Stomach (tissue), 9 donors: ENCODE results near the gene ITGB4. TPM values are rescaled to one million over a fixed set of nuclear protein-coding genes. Genes with fewer than 3 reads are reported as not detected.

Experiments
- DNase-seq, 2 donors: peaks; one replicate each; pipeline versions ENCODE4 v3.0.0 to v3.0.0-alpha.2; 2013 to 2019
- H3K27ac ChIP-seq, 5 donors: fragments of 200-600 bp in 4 of 5; sonication (generic) in 4 of 5; one replicate each; pipeline ENCODE4 v1.5.1; 2013 to 2019; ENCODE audit warnings: mild to moderate bottlenecking in 1 of 5, moderate library complexity in 1 of 5
- H3K27me3 ChIP-seq, 3 donors: fragments of 200-600 bp; sonication (generic); one replicate each; pipeline ENCODE4 v1.5.1; 2017 to 2019; ENCODE audit warnings: mixed run types in 1 of 3
- H3K36me3 ChIP-seq, 4 donors: fragments of 200-600 bp; sonication (generic); 1 replicate in 3 of 4; 2 replicates in 1 of 4; pipeline ENCODE4 v1.5.1; 2016 to 2019
- H3K4me1 ChIP-seq, 4 donors: fragments of 200-600 bp; sonication (generic); one replicate each; pipeline ENCODE4 v1.5.1; 2016 to 2019
- H3K4me3 ChIP-seq, 4 donors: fragments of 200-600 bp; sonication (generic) in 3 of 4; one replicate each; pipeline ENCODE4 v1.5.1; 2016 to 2019; ENCODE audit warnings: mild to moderate bottlenecking in 1 of 4
- H3K9me3 ChIP-seq, 4 donors: fragments of 200-600 bp; sonication (generic); one replicate each; pipeline ENCODE4 v1.5.1; 2016 to 2019
- CTCF ChIP-seq, 7 experiments: fragments of 450-650 bp in 4 of 7; fragments of 200-600 bp in 3 of 7; sonication (generic) in 3 of 7; IDR thresholded peaks; one replicate each; pipeline ENCODE4 v1.5.1; 2016 to 2019; ENCODE audit warnings: antibody characterized with exemption in 7 of 7, control low read depth in 2 of 7, mild to moderate bottlenecking in 1 of 7
- EP300 ChIP-seq: sonication (generic); formaldehyde crosslinking; IDR thresholded peaks from one replicate; pipeline ENCODE4 v1.6.1; 2017; ENCODE audit warnings: antibody characterized with exemption
- POLR2A ChIP-seq, 4 donors: fragments of 450-650 bp; IDR thresholded peaks; one replicate each; pipeline ENCODE4 v1.6.1; 2016; ENCODE audit warnings: antibody characterized with exemption in 4 of 4, control low read depth in 2 of 4, mild to moderate bottlenecking in 1 of 4, moderate library complexity in 1 of 4
- POLR2AphosphoS5 ChIP-seq, 3 donors: sonication (generic); formaldehyde crosslinking; IDR thresholded peaks; one replicate each; pipeline ENCODE4 v1.6.1; 2016; ENCODE audit warnings: antibody characterized with exemption in 3 of 3
- WGBS, 5 donors: extraction: QIAGEN DNeasy Blood & Tissue Kit in 3 of 5; methylation state at CpG; one replicate each; pipeline versions ENCODE4 v1.1.5 to v1.1.7; 2013 to 2018; 5-methylcytosine and 5-hydroxymethylcytosine counted together
- intact Hi-C: fragments of 100-400 bp; cut with DNase I; formaldehyde crosslinking; loops from one replicate; pipeline ENCODE4 v1.15.1; 2023; ENCODE audit warnings: low total_unique reads
- polyA plus RNA-seq, 3 donors: library from polyadenylated mRNA; stranded (reverse); fragments of 200-250 nt; gene quantifications; one replicate each; pipeline ENCODE4 v1.2.3, GENCODE V29; 2013
- total RNA-seq, 5 donors: library from RNA; depleted of rRNA; stranded (reverse); fragments of >200 nt; gene quantifications; one replicate each; pipeline versions ENCODE4 v1.1.0 to v1.2.3, GENCODE V29; 2014 to 2016
- donor health status: healthy with polysubstance abuse.
- donor health status: Bipolar disorder and iron deficiency.
- donor health status: healthy.

Gene ITGB4
- total and polyA plus RNA-seq, 8 donors: 33.6 to 137 (median 92.6) TPM

- 80 to 88% (median 85%) methylated on average over 4 of the region's 4 CpGs for whole genome bisulfite sequencing, 5 donors
- H3K27me3 ChIP-seq: no peaks in the 10 kb centered on the region
- no peak for TF ChIP-seq POLR2AphosphoS5 (IDR thresholded peaks at IDR 0.05)
- no peak for TF ChIP-seq POLR2A (IDR thresholded peaks at IDR 0.05)
- no peak for TF ChIP-seq EP300
- TF ChIP-seq CTCF (IDR thresholded peaks at IDR 0.05): no peak
- H3K9me3 ChIP-seq: no peaks in the 10 kb centered on the region
- DNase-seq: no peak
- intact Hi-C loops: no loop called here
- H3K4me1 ChIP-seq: peaks cover 22 to 31% (median 27%) of the 10 kb centered on the region in 4 donors
- H3K4me3 ChIP-seq: no peak overlapping the region
- peaks cover 18 to 42% (median 32%) of the 10 kb centered on the region in 4 donors for H3K36me3 ChIP-seq
- peak overlapping the region in 1 of 5 donors; percentile 19 for H3K27ac ChIP-seq
Observed at GRCh38 chr17:75806822-75807500, 85.7 kb downstream of the ITGB4 start.

Other genes starting within 250 kb of the ITGB4 start
- 10 to 100 TPM in 4 of 5 donors, 1 to 10 TPM in 1; 9.0 to 27.4 (median 15.6) TPM for gene CASKIN2, start 205.9 kb upstream of the ITGB4 start, total RNA-seq
- 1 to 10 TPM; 5.4 to 9.3 (median 8.8) TPM for gene CASKIN2, start 205.9 kb upstream of the ITGB4 start, polyA plus RNA-seq
- gene TSEN54, start 204.9 kb upstream of the ITGB4 start, total RNA-seq: 100 to 1,000 TPM in 2 of 5 donors, 10 to 100 TPM in 3; 13.2 to 219 (median 48.1) TPM
- 10 to 100 TPM; 20.8 to 49.7 (median 36.2) TPM for gene TSEN54, start 204.9 kb upstream of the ITGB4 start, polyA plus RNA-seq
- 100 to 1,000 TPM in 4 of 5 donors, 10 to 100 TPM in 1; 72.3 to 565 (median 165) TPM for gene LLGL2, start 195.8 kb upstream of the ITGB4 start, total RNA-seq
- gene LLGL2, start 195.8 kb upstream of the ITGB4 start, polyA plus RNA-seq: 100 to 1,000 TPM; 144 to 199 (median 184) TPM
- gene MYO15B, start 133.7 kb upstream of the ITGB4 start, total RNA-seq: 100 to 1,000 TPM; 138 to 515 (median 186) TPM
- 10 to 100 TPM; 67.7 to 82.3 (median 68.5) TPM for gene MYO15B, start 133.7 kb upstream of the ITGB4 start, polyA plus RNA-seq
- 10 to 100 TPM in 1 of 5 donors, 1 to 10 TPM in 1, under 1 TPM in 1, not detected in 2; 0.58 to 12.7 (median 3.6) TPM for gene SMIM5, start 88.0 kb upstream of the ITGB4 start, total RNA-seq
- gene SMIM5, start 88.0 kb upstream of the ITGB4 start, polyA plus RNA-seq: 10 to 100 TPM in 1 of 3 donors, 1 to 10 TPM in 2; 5.9 to 29.5 (median 10.0) TPM
- gene RECQL5, start 54.3 kb upstream of the ITGB4 start, total RNA-seq: 100 to 1,000 TPM in 2 of 5 donors, 10 to 100 TPM in 3; 21.4 to 229 (median 46.7) TPM
- 10 to 100 TPM; 29.6 to 61.4 (median 50.8) TPM for gene RECQL5, start 54.3 kb upstream of the ITGB4 start, polyA plus RNA-seq
- gene SAP30BP, start 54.1 kb upstream of the ITGB4 start, total RNA-seq: 100 to 1,000 TPM in 2 of 5 donors, 10 to 100 TPM in 3; 24.6 to 154 (median 72.9) TPM
- 10 to 100 TPM; 59.0 to 82.5 (median 72.8) TPM for gene SAP30BP, start 54.1 kb upstream of the ITGB4 start, polyA plus RNA-seq
- gene GALK1, start 43.7 kb downstream of the ITGB4 start, total RNA-seq: 10 to 100 TPM in 4 of 5 donors, 1 to 10 TPM in 1; 7.6 to 57.1 (median 27.5) TPM
- 10 to 100 TPM; 32.7 to 41.0 (median 40.6) TPM for gene GALK1, start 43.7 kb downstream of the ITGB4 start, polyA plus RNA-seq
- gene UNK, start 63.3 kb downstream of the ITGB4 start, total RNA-seq: 100 to 1,000 TPM in 1 of 5 donors, 10 to 100 TPM in 3, 1 to 10 TPM in 1; 3.5 to 102 (median 33.0) TPM
- 10 to 100 TPM; 13.5 to 17.3 (median 15.1) TPM for gene UNK, start 63.3 kb downstream of the ITGB4 start, polyA plus RNA-seq
- gene UNC13D, start 122.9 kb downstream of the ITGB4 start, total RNA-seq: 10 to 100 TPM in 4 of 5 donors, 1 to 10 TPM in 1; 9.0 to 45.5 (median 25.5) TPM
- 10 to 100 TPM in 2 of 3 donors, 1 to 10 TPM in 1; 6.4 to 18.5 (median 17.9) TPM for gene UNC13D, start 122.9 kb downstream of the ITGB4 start, polyA plus RNA-seq
- 100 to 1,000 TPM in 1 of 5 donors, 10 to 100 TPM in 4; 28.6 to 122 (median 46.1) TPM for gene WBP2, start 133.9 kb downstream of the ITGB4 start, total RNA-seq
- gene WBP2, start 133.9 kb downstream of the ITGB4 start, polyA plus RNA-seq: 100 to 1,000 TPM in 1 of 3 donors, 10 to 100 TPM in 2; 87.3 to 104 (median 98.6) TPM
- gene TRIM47, start 157.1 kb downstream of the ITGB4 start, total RNA-seq: 10 to 100 TPM in 4 of 5 donors, 1 to 10 TPM in 1; 3.5 to 40.4 (median 11.9) TPM
- 10 to 100 TPM; 24.2 to 34.7 (median 28.4) TPM for gene TRIM47, start 157.1 kb downstream of the ITGB4 start, polyA plus RNA-seq
- 10 to 100 TPM in 3 of 5 donors, 1 to 10 TPM in 1, not detected in 1; 9.2 to 26.6 (median 16.9) TPM for gene TRIM65, start 175.5 kb downstream of the ITGB4 start, total RNA-seq
- 10 to 100 TPM in 1 of 3 donors, 1 to 10 TPM in 2; 8.1 to 10.6 (median 9.5) TPM for gene TRIM65, start 175.5 kb downstream of the ITGB4 start, polyA plus RNA-seq
- 100 to 1,000 TPM in 1 of 5 donors, 10 to 100 TPM in 3, 1 to 10 TPM in 1; 9.3 to 244 (median 29.9) TPM for gene MRPL38, start 183.4 kb downstream of the ITGB4 start, total RNA-seq
- 10 to 100 TPM; 54.2 to 89.2 (median 73.9) TPM for gene MRPL38, start 183.4 kb downstream of the ITGB4 start, polyA plus RNA-seq
- gene FBF1, start 219.6 kb downstream of the ITGB4 start, total RNA-seq: 10 to 100 TPM in 4 of 5 donors, 1 to 10 TPM in 1; 3.8 to 21.7 (median 19.6) TPM
- 10 to 100 TPM in 1 of 3 donors, 1 to 10 TPM in 2; 1.7 to 10.4 (median 6.8) TPM for gene FBF1, start 219.6 kb downstream of the ITGB4 start, polyA plus RNA-seq